ENCODE data around the gene RPGRIP1. TPM values are rescaled to one million over a fixed set of nuclear protein-coding genes. Genes with fewer than 3 reads are reported as not detected.
"Not testable (repeated sequence)": the region's sequence is repeated elsewhere in the genome, so short reads cannot be mapped to it uniquely, and the experiment has no call there.

The RPGRIP1 gene
- total RNA-seq, 1 donor from 2014 or later = not detected

GRCh38 chr14:21298358-21298757 is 18.5 kb downstream of the RPGRIP1 start:
- intact Hi-C loops (cut with micrococcal nuclease) = no loop called here

DNA sequence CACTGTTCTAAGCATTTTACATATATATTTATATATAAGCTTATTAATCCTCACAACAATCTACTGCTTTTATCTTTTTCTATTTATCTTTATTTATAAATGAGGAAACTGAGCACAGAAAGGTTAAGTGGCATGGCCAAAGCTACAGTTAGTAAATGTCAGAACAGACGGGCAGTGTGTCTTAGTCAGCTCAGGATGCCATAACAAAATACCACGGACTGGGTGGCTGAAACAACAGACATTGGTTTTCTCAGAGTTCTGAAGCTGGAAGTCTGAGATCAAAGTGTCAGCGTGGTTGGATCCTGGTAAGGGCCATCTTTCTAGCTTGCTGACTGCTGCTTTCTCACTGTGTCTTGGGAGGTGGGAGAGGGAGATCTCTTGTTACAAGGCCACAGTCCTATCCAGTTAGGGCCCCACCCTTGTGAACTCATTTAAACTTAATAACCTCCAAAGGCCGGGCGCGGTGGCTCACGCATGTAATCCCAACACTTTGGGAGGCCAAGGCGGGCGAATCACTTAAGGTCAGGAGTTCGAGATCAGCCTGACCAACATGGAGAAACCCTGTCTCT is 19.8 kb downstream of the RPGRIP1 start:
- intact Hi-C loops (cut with micrococcal nuclease) = no loop called here

DNA sequence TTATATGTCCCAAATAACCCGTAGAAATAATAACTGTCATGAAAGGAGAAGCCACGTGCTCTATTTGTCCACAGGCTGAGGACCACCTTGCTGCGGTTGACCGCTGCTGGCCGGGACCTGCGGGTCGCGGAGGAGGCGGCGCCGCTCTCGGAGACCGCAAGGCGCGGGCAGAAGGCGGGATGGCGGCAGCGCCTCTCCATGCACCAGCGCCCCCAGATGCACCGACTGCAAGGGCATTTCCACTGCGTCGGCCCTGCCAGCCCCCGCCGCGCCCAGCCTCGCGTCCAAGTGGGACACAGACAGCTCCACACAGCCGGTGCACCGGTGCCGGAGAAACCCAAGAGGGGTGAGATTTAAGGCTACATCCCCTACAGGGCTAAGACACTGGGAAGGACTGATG is 21.0 kb downstream of the RPGRIP1 start:
- intact Hi-C loops (cut with micrococcal nuclease) = no loop called here

GRCh38 chr14:21302013-21302835 is 22.3 kb downstream of the RPGRIP1 start:
- intact Hi-C loops (cut with micrococcal nuclease) = no loop called here

GRCh38 chr14:21302836-21303140 is 22.9 kb downstream of the RPGRIP1 start:
- intact Hi-C loops (cut with micrococcal nuclease) = not testable (repeated sequence)

DNA sequence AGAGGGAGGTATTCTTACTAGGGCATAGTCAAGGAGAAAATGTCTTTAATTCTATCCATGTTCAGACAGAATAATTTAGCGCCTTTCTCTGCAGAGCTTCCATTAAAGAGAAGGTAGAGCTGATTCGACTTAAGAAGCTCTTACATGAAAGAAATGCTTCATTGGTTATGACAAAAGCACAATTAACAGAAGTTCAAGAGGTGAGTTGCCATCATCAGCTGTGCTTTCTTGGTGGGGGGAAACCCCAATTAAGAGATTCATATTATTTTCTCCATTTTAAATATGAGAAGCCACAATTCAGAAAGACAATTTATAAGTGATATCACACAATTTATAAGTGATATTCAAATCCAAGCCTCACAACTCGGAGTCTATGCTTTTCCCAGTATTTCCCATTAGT is 27.8 kb downstream of the RPGRIP1 start:
- intact Hi-C loops (cut with micrococcal nuclease) = loop anchor here (1.0 to 5.0 kb wide), 7 partner anchors 38 to 170 kb away; partner anchors contain the start of genes CHD8, HNRNPC, SUPT16H and TOX4

- intact Hi-C loops (cut with micrococcal nuclease) = loop anchor here (1.0 to 5.0 kb wide), 7 partner anchors 39 to 169 kb away; partner anchors contain the start of genes CHD8, HNRNPC, SUPT16H and TOX4
Measured at GRCh38 chr14:21308132-21308478, 28.2 kb downstream of the RPGRIP1 start.

DNA sequence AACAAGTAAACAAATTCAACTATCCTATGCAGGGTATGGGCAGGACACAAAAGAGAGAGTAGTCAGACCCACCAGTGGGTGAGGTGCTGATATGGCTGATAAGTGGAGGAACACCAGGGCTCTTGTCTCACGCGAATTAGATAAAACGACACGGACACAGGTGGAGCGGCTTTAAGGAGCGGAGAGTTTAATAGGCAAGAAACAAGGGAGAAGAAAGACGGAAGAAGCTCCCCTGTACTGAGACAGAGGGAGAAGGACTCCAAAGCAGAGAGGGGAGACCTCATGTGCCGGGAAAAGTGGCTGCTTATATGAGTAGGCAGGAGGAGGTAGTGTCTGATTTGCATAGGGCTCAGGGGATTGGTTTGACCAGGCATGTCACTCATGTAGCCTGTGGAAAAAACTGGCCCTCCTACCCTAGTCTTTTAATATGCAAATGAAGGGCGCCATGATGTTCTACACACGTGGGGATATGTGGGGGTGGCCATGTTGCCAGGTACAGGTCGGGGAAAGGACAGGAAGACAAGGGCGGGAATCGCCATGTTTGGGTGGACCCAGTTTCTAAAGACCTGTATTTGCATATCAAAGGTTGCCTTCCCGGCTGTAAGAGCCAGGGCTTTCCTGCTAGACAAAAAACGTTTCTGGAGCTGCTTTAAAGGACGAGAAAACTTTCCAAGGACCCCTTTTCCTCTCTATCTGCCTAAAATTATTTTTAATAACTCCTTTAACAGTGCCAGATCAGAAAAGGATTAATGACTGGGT is 28.8 kb downstream of the RPGRIP1 start:
- intact Hi-C loops (cut with micrococcal nuclease) = loop anchor here (1.0 to 5.0 kb wide), 7 partner anchors 39 to 169 kb away; partner anchors contain the start of genes CHD8, HNRNPC, SUPT16H and TOX4

- intact Hi-C loops (cut with micrococcal nuclease) = loop anchor here (2.0 to 5.0 kb wide), 2 partner anchors 78 to 117 kb away; no protein-coding TSS in a partner anchor
Measured at GRCh38 chr14:21309238-21309636, 29.4 kb downstream of the RPGRIP1 start.

GRCh38 chr14:21309956-21310355 is 30.1 kb downstream of the RPGRIP1 start:
- intact Hi-C loops (cut with micrococcal nuclease) = loop anchor here (2.0 to 5.0 kb wide), 2 partner anchors 79 to 118 kb away; no protein-coding TSS in a partner anchor

GRCh38 chr14:21311614-21312013 is 31.7 kb downstream of the RPGRIP1 start:
- intact Hi-C loops (cut with micrococcal nuclease) = no loop called here

DNA sequence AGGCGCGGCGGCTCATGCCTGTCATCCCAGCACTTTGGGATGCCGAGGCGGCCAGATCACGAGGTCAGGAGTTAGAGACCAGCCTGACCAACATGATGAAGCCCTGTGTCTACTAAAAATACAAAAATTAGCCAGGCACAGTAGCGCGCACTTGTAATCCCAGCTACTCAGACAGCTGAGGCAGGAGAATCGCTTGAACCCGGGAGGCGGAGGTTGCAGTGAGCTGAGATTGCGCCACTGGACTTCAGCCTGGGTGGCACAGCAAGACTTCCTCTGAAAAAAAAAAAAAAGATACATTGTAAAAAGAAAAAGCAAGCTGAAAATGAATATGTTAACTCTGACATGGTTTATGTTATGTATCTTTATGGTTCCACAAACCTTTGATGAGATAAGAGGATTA is 33.6 kb downstream of the RPGRIP1 start:
- intact Hi-C loops (cut with micrococcal nuclease) = no loop called here

GRCh38 chr14:21317398-21317797 is 37.5 kb downstream of the RPGRIP1 start:
- intact Hi-C loops (cut with micrococcal nuclease) = no loop called here

- intact Hi-C loops (cut with micrococcal nuclease) = no loop called here
Measured at GRCh38 chr14:21320913-21321312, 41.0 kb downstream of the RPGRIP1 start.

- intact Hi-C loops (cut with micrococcal nuclease) = no loop called here
Measured at GRCh38 chr14:21322716-21323115, 42.8 kb downstream of the RPGRIP1 start.

- intact Hi-C loops (cut with micrococcal nuclease) = no loop called here
Measured at GRCh38 chr14:21326972-21327371, 47.1 kb downstream of the RPGRIP1 start.

Other genes with a start within 250 kb of the RPGRIP1 start
- not detected in 2 replicates for gene TPPP2, start 249.9 kb upstream of the RPGRIP1 start, total RNA-seq
- gene RNASE13, start 245.3 kb upstream of the RPGRIP1 start, total RNA-seq = not detected in 2 replicates
- gene RNASE7, start 237.7 kb upstream of the RPGRIP1 start, total RNA-seq = not detected in 2 replicates
- gene RNASE8, start 222.3 kb upstream of the RPGRIP1 start, total RNA-seq = not detected in 2 replicates
- not detected in 2 replicates for gene ARHGEF40, start 209.8 kb upstream of the RPGRIP1 start, total RNA-seq
- 4.9 and 6.6 TPM in 2 replicates for gene ZNF219, start 181.4 kb upstream of the RPGRIP1 start, total RNA-seq
- gene TMEM253, start 179.0 kb upstream of the RPGRIP1 start, total RNA-seq = 0.63 TPM in 1 of 2 replicates, not detected in the other
- gene OR5AU1, start 124.0 kb upstream of the RPGRIP1 start, total RNA-seq = not detected in 2 replicates
- 713 and 715 TPM in 2 replicates for gene HNRNPC, start 10.6 kb upstream of the RPGRIP1 start, total RNA-seq
- 104 and 111 TPM in 2 replicates for gene SUPT16H, start 103.9 kb downstream of the RPGRIP1 start, total RNA-seq
- 135 and 141 TPM in 2 replicates for gene CHD8, start 176.0 kb downstream of the RPGRIP1 start, total RNA-seq
- gene RAB2B, start 196.9 kb downstream of the RPGRIP1 start, total RNA-seq = 35.4 and 35.6 TPM in 2 replicates
- gene TOX4, start 197.1 kb downstream of the RPGRIP1 start, total RNA-seq = 84.3 and 96.9 TPM in 2 replicates
- 72.8 and 74.0 TPM in 2 replicates for gene METTL3, start 231.3 kb downstream of the RPGRIP1 start, total RNA-seq
- 1.2 and 1.4 TPM in 2 replicates for gene SALL2, start 246.3 kb downstream of the RPGRIP1 start, total RNA-seq

Measured in T-helper 1 cell treated with Interleukin-12 subunit alpha and Interleukin-12 subunit beta and Interleukin-4 antibody, amounts not matched to agents 30 ng/mL and 1 ng/mL, for 36 hours (primary cell).